ENCODE results near the gene SIT1. TPM values are rescaled to one million over a fixed set of nuclear protein-coding genes. Genes with fewer than 3 reads are reported as not detected.

Gene SIT1
- total RNA-seq, 3 donors from 2014 or later (not counting 1 experiment from before 2014, with no cell fraction given) = 1.2 to 1.4 TPM; not detected in 1

GRCh38 chr9:35664531-35665470 lies 14.1 kb upstream of the SIT1 start, which contains the start of gene ARHGEF39:
Gene ARHGEF39 (minus strand): TSS chr9:35665195. CDS start chr9:35665169, 26 bp downstream.
- WGBS (ENCODE audit: insufficient coverage) = 10% methylated on average over 58 of the region's 58 CpGs
- H3K27ac Mint-ChIP-seq = peak within 1 kb of the TSS; percentile 94 to 95
- H3K36me3 Mint-ChIP-seq = no peaks in the 10 kb centered on the region
- H3K9me3 ChIP-seq (ENCODE audit: control insufficient read depth, insufficient read depth, low read length) = no peaks in the 10 kb centered on the region
- no peak for TF ChIP-seq CTCF (IDR thresholded peaks at IDR 0.05)
- intact Hi-C loops (cut with micrococcal nuclease) = no loop called here
- peak; percentile 62 to 81 for DNase-seq
- H3K27ac ChIP-seq (ENCODE audit: low read length) = peak within 1 kb of the TSS; percentile 64
- peaks cover 43 to 57% of the 10 kb centered on the region in 2 donors for H3K4me1 Mint-ChIP-seq
- H3K9me3 Mint-ChIP-seq = no peaks in the 10 kb centered on the region
- H3K4me3 Mint-ChIP-seq = peak within 1 kb of the TSS; percentile 91
- H3K36me3 ChIP-seq (ENCODE audit: control insufficient read depth, insufficient read depth, low read length) = peaks cover 13% of the 10 kb centered on the region
- peaks cover 57% of the 10 kb centered on the region for H3K4me1 ChIP-seq (ENCODE audit: control insufficient read depth, insufficient read depth, low read length)
- H3K27me3 Mint-ChIP-seq (ENCODE audit: low read depth in 2 of 2) = no peaks in the 10 kb centered on the region
- peak within 1 kb of the TSS; percentile 58 for H3K4me3 ChIP-seq (ENCODE audit: low read length)
- peak; percentile 64 to 79 (median 69) for ATAC-seq
- no peaks in the 10 kb centered on the region for H3K27me3 ChIP-seq (ENCODE audit: control insufficient read depth, insufficient read depth, low read length)

GRCh38 chr9:35662437-35662836 lies 11.7 kb upstream of the SIT1 start:
- ATAC-seq = no peak
- DNase-seq = no peak
- no peaks in the 10 kb centered on the region for H3K9me3 ChIP-seq (ENCODE audit: control insufficient read depth, insufficient read depth, low read length)
- intact Hi-C loops (cut with micrococcal nuclease) = no loop called here
- Mint-ChIP-seq H3K4me1 (peaks cover 62 to 80% of the 10 kb centered on the region in 2 donors), H3K27me3 (ENCODE audit: low read depth in 2 of 2) (peaks cover 3 to 8% of the 10 kb centered on the region in 2 donors), H3K27ac (peak overlapping the region; percentile 94 to 95), H3K9me3 (no peaks in the 10 kb centered on the region), H3K36me3 (peaks cover 6% of the 10 kb centered on the region), H3K4me3 (peak overlapping the region; percentile 83)
- peak overlapping the region; percentile 82 for H3K27ac ChIP-seq (ENCODE audit: low read length)
- H3K36me3 ChIP-seq (ENCODE audit: control insufficient read depth, insufficient read depth, low read length) = peaks cover 13% of the 10 kb centered on the region
- no peaks in the 10 kb centered on the region for H3K27me3 ChIP-seq (ENCODE audit: control insufficient read depth, insufficient read depth, low read length)
- H3K4me1 ChIP-seq (ENCODE audit: control insufficient read depth, insufficient read depth, low read length) = peaks cover 74% of the 10 kb centered on the region
- 84% methylated on average over 7 of the region's 7 CpGs for WGBS (ENCODE audit: insufficient coverage)
- no peak overlapping the region for H3K4me3 ChIP-seq (ENCODE audit: low read length)
- TF ChIP-seq CTCF (IDR thresholded peaks at IDR 0.05) = no peak

GRCh38 chr9:35661756-35662350 lies 11.1 kb upstream of the SIT1 start:
- intact Hi-C loops (cut with micrococcal nuclease) = no loop called here
- H3K4me1 Mint-ChIP-seq = peaks cover 68 to 86% of the 10 kb centered on the region in 2 donors
- H3K27me3 ChIP-seq (ENCODE audit: control insufficient read depth, insufficient read depth, low read length) = no peaks in the 10 kb centered on the region
- TF ChIP-seq CTCF (IDR thresholded peaks at IDR 0.05) = no peak
- peak in 1 of 3 donors; percentile 8 for ATAC-seq
- 38% methylated on average over 3 of the region's 3 CpGs for WGBS (ENCODE audit: insufficient coverage)
- H3K27me3 Mint-ChIP-seq (ENCODE audit: low read depth in 2 of 2) = peaks cover 3 to 8% of the 10 kb centered on the region in 2 donors
- peak in 1 of 2 donors; percentile 77 for DNase-seq
- H3K36me3 Mint-ChIP-seq = peaks cover 6% of the 10 kb centered on the region
- H3K4me3 Mint-ChIP-seq = peak overlapping the region; percentile 83
- H3K4me1 ChIP-seq (ENCODE audit: control insufficient read depth, insufficient read depth, low read length) = peaks cover 80% of the 10 kb centered on the region
- H3K9me3 Mint-ChIP-seq = no peaks in the 10 kb centered on the region
- no peak overlapping the region for H3K4me3 ChIP-seq (ENCODE audit: low read length)
- no peaks in the 10 kb centered on the region for H3K9me3 ChIP-seq (ENCODE audit: control insufficient read depth, insufficient read depth, low read length)
- H3K36me3 ChIP-seq (ENCODE audit: control insufficient read depth, insufficient read depth, low read length) = peaks cover 13% of the 10 kb centered on the region
- peak overlapping the region; percentile 94 to 95 for H3K27ac Mint-ChIP-seq
- peak overlapping the region; percentile 82 for H3K27ac ChIP-seq (ENCODE audit: low read length)

Measured in natural killer cell (primary cell).